Measurements from ENCODE around the gene RFC3.
A peak's percentile ranks its signal among the peaks of the same experiment; 100 is the strongest.

RFC3 gene
- long read RNA-seq, transcript RFC3-202 (9 exons, 1,461 nt): minor isoform, 9 of 511 reads
- long read RNA-seq, transcript RFC3-201 (9 exons, 2,402 nt): major isoform, 431 of 511 reads
- long read RNA-seq, partial matches to known transcripts: 31 of 511 reads
- long read RNA-seq, other reads (novel, unspliced or antisense): 40 of 511 reads

- no peak for TF ChIP-seq SPI1 (IDR thresholded peaks at IDR 0.05; ENCODE audit: borderline replicate concordance, low read depth)
- TF ChIP-seq GABPA (IDR thresholded peaks at IDR 0.05; ENCODE audit: low read depth): peak; percentile 68
- peak within 1 kb of the TSS; percentile 95 for H3K27ac ChIP-seq (replicated peaks)
- DNase-seq (ENCODE audit: low read depth in 1 of 2, low spot score in 1 of 2): peak; percentile 86 to 97
Measured at GRCh38 chr13:33817901-33818706, at the start of gene RFC3. RFC3 (plus strand) TSS chr13:33818149; CDS start chr13:33818179, 30 bp downstream.

GRCh38 chr13:33771296-33771695 lies 46.7 kb upstream of the RFC3 start:
- Histone ChIP-seq H3K4me3 (replicated peaks; ENCODE audit: insufficient read depth, low read length) (no peak overlapping the region), H3K27ac (replicated peaks) (no peak overlapping the region), H3K27me3 (ENCODE audit: insufficient read depth, poor library complexity, severe bottlenecking) (no peaks in the 10 kb centered on the region)
- TF ChIP-seq SPI1 (IDR thresholded peaks at IDR 0.05; ENCODE audit: borderline replicate concordance, low read depth) (no peak), POLR2AphosphoS5 (IDR thresholded peaks at IDR 0.05; ENCODE audit: low read depth) (no peak), CTCF (IDR thresholded peaks at IDR 0.05; ENCODE audit: insufficient read depth, low read length) (no peak), GABPA (IDR thresholded peaks at IDR 0.05; ENCODE audit: low read depth) (no peak), REST (IDR thresholded peaks at IDR 0.05; ENCODE audit: insufficient replicate concordance, low read depth) (no peak)
- DNase-seq (ENCODE audit: low read depth in 1 of 2, low spot score in 1 of 2): no peak

More at GRCh38 chr13:33817901-33818706, at the start of gene RFC3:
- Histone ChIP-seq H3K27me3 (ENCODE audit: insufficient read depth, poor library complexity, severe bottlenecking) (no peaks in the 10 kb centered on the region), H3K4me3 (replicated peaks; ENCODE audit: insufficient read depth, low read length) (peak within 1 kb of the TSS; percentile 96)

- Histone ChIP-seq H3K27ac (replicated peaks) (no peak overlapping the region), H3K27me3 (ENCODE audit: insufficient read depth, poor library complexity, severe bottlenecking) (no peaks in the 10 kb centered on the region), H3K4me3 (replicated peaks; ENCODE audit: insufficient read depth, low read length) (no peak overlapping the region)
- TF ChIP-seq GABPA (IDR thresholded peaks at IDR 0.05; ENCODE audit: low read depth): no peak
- TF ChIP-seq POLR2AphosphoS5 (IDR thresholded peaks at IDR 0.05; ENCODE audit: low read depth): no peak
- TF ChIP-seq SPI1 (IDR thresholded peaks at IDR 0.05; ENCODE audit: borderline replicate concordance, low read depth): no peak
- no peak for TF ChIP-seq REST (IDR thresholded peaks at IDR 0.05; ENCODE audit: insufficient replicate concordance, low read depth)
- TF ChIP-seq CTCF (IDR thresholded peaks at IDR 0.05; ENCODE audit: insufficient read depth, low read length): no peak
- no peak for DNase-seq (ENCODE audit: low read depth in 1 of 2, low spot score in 1 of 2)
Measured at GRCh38 chr13:33773790-33774462, 44.0 kb upstream of the RFC3 start.
